Measurements from ENCODE around the gene FAM185A. TPM values are rescaled to one million over a fixed set of nuclear protein-coding genes. Genes with fewer than 3 reads are reported as not detected.

FAM185A gene
- total RNA-seq, 1 donor from 2014 or later: 7.7 TPM

DNA sequence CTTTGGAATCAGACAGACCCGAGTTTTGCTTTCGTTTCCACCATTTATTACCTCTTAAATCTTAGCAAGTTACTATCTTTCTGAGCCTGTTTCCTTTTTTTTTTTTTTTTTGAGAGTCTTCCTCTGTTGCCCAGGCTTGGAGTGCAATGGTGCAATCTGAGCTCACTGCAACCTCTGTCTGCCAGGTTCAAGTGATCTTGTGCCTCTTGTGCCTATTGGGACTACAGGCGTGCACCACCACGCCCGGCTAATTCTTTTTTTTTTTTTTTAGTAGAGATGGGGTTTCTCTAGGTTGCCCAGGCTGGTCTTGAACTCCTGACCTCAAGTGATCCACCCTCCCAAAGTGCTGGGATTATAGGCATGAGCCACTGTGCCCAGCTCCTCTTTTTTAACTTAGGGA is 84.5 kb downstream of the FAM185A start:
- H3K9me3 Mint-ChIP-seq: peaks cover 4% of the 10 kb centered on the region
- H3K4me1 Mint-ChIP-seq: no peaks in the 10 kb centered on the region
- H3K27me3 Mint-ChIP-seq (ENCODE audit: low read depth): no peaks in the 10 kb centered on the region
- H3K4me3 Mint-ChIP-seq: no peak overlapping the region
- H3K27ac Mint-ChIP-seq (ENCODE audit: unreplicated experiment): no peak overlapping the region
- peaks cover 15% of the 10 kb centered on the region for H3K36me3 Mint-ChIP-seq (ENCODE audit: low read depth)
- TF ChIP-seq, protein P1, sequence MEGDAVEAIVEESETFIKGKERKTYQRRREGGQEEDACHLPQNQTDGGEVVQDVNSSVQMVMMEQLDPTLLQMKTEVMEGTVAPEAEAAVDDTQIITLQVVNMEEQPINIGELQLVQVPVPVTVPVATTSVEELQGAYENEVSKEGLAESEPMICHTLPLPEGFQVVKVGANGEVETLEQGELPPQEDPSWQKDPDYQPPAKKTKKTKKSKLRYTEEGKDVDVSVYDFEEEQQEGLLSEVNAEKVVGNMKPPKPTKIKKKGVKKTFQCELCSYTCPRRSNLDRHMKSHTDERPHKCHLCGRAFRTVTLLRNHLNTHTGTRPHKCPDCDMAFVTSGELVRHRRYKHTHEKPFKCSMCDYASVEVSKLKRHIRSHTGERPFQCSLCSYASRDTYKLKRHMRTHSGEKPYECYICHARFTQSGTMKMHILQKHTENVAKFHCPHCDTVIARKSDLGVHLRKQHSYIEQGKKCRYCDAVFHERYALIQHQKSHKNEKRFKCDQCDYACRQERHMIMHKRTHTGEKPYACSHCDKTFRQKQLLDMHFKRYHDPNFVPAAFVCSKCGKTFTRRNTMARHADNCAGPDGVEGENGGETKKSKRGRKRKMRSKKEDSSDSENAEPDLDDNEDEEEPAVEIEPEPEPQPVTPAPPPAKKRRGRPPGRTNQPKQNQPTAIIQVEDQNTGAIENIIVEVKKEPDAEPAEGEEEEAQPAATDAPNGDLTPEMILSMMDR (conservative IDR thresholded peaks at IDR 0.05): no peak
- no peak for DNase-seq (ENCODE audit: low read depth, low spot score)

GRCh38 chr7:102834466-102834865 is 85.7 kb downstream of the FAM185A start:
- Mint-ChIP-seq H3K4me3 (no peak overlapping the region), H3K36me3 (ENCODE audit: low read depth) (peaks cover 13% of the 10 kb centered on the region), H3K27ac (ENCODE audit: unreplicated experiment) (no peak overlapping the region)

GRCh38 chr7:102834999-102835398 is 86.2 kb downstream of the FAM185A start:
- Mint-ChIP-seq H3K4me3 (no peak overlapping the region), H3K27ac (ENCODE audit: unreplicated experiment) (no peak overlapping the region), H3K9me3 (peaks cover 4% of the 10 kb centered on the region), H3K4me1 (no peaks in the 10 kb centered on the region), H3K27me3 (ENCODE audit: low read depth) (no peaks in the 10 kb centered on the region), H3K36me3 (ENCODE audit: low read depth) (peaks cover 11% of the 10 kb centered on the region)
- DNase-seq (ENCODE audit: low read depth, low spot score): no peak
- TF ChIP-seq, protein P1 (conservative IDR thresholded peaks at IDR 0.05): no peak

More at GRCh38 chr7:102834466-102834865, 85.7 kb downstream of the FAM185A start:
- H3K27me3 Mint-ChIP-seq (ENCODE audit: low read depth): no peaks in the 10 kb centered on the region
- DNase-seq (ENCODE audit: low read depth, low spot score): no peak
- H3K4me1 Mint-ChIP-seq: no peaks in the 10 kb centered on the region
- H3K9me3 Mint-ChIP-seq: peaks cover 4% of the 10 kb centered on the region
- TF ChIP-seq, protein P1 (conservative IDR thresholded peaks at IDR 0.05): no peak

- Mint-ChIP-seq H3K9me3 (peaks cover 4% of the 10 kb centered on the region), H3K27ac (ENCODE audit: unreplicated experiment) (no peak overlapping the region), H3K4me1 (no peaks in the 10 kb centered on the region), H3K4me3 (no peak overlapping the region), H3K27me3 (ENCODE audit: low read depth) (no peaks in the 10 kb centered on the region), H3K36me3 (ENCODE audit: low read depth) (peaks cover 10% of the 10 kb centered on the region)
- DNase-seq (ENCODE audit: low read depth, low spot score): no peak
- TF ChIP-seq, protein P1 (conservative IDR thresholded peaks at IDR 0.05): no peak
Measured at GRCh38 chr7:102836191-102836919, 87.6 kb downstream of the FAM185A start.

DNA sequence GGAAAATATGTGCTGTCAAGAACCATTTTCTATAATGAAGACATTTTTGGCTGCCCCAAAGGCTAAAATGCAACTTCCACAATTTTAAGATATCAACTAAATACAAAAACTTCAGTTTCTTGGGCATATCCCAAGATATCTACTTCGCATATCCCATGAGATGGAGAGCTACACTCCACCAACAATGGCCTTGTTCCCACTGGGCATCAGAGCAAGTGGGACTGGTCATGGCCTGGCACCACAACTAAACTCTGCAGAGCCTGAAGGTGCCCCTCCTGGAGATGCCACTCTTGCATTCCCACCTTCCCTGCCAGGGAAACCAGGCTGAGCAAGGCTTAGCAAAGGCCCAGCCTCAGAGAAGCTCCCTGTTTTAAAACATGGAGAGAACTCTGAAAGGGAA is 88.2 kb downstream of the FAM185A start:
- H3K9me3 Mint-ChIP-seq: peaks cover 4% of the 10 kb centered on the region
- TF ChIP-seq, protein P1 (conservative IDR thresholded peaks at IDR 0.05): no peak

More for the DNA sequence above, 88.2 kb downstream of the FAM185A start:
- DNase-seq (ENCODE audit: low read depth, low spot score): no peak
- H3K27ac Mint-ChIP-seq (ENCODE audit: unreplicated experiment): no peak overlapping the region
- H3K4me1 Mint-ChIP-seq: no peaks in the 10 kb centered on the region
- no peaks in the 10 kb centered on the region for H3K27me3 Mint-ChIP-seq (ENCODE audit: low read depth)
- H3K36me3 Mint-ChIP-seq (ENCODE audit: low read depth): peaks cover 10% of the 10 kb centered on the region
- H3K4me3 Mint-ChIP-seq: no peak overlapping the region
